HepG2 (cell line): ENCODE measurements around the gene HHIPL1. TPM values are rescaled to one million over a fixed set of nuclear protein-coding genes. Genes with fewer than 3 reads are reported as not detected.

ENCODE experiments used
- CHD4 ChIP-seq: fragments of 200-600 bp; sonication (generic); IDR thresholded peaks from 2 replicates; pipeline ENCODE4 v1.7.0; 2017; ENCODE audit warnings: mild to moderate bottlenecking, low read length, borderline replicate concordance
- DNMT1 ChIP-seq: sonication (generic); formaldehyde crosslinking; IDR thresholded peaks from 2 replicates; pipeline ENCODE4 v1.5.1; 2020; ENCODE audit warnings: mild to moderate bottlenecking, missing genetic modification reagents
- ESRRA ChIP-seq: sonication (generic); formaldehyde crosslinking; IDR thresholded peaks from 2 replicates; pipeline ENCODE4 v1.5.1; 2020; ENCODE audit warnings: mild to moderate bottlenecking, low read depth, missing genetic modification reagents
- FLYWCH1 ChIP-seq: sonication (generic); formaldehyde crosslinking; IDR thresholded peaks from 2 replicates; pipeline ENCODE4 v1.8.1; 2023; ENCODE audit warnings: mild to moderate bottlenecking, missing genetic modification reagents
- GPBP1L1 ChIP-seq: sonication (generic); formaldehyde crosslinking; IDR thresholded peaks from 2 replicates; pipeline ENCODE4 v1.5.0; 2020; ENCODE audit warnings: mild to moderate bottlenecking, missing genetic modification reagents
- MBNL3 ChIP-seq: fragments of 250-450 bp; sonication (Bioruptor Pico); conservative IDR thresholded peaks from 2 replicates; pipeline ENCODE4 v1.8.0; 2022; ENCODE audit warnings: mild to moderate bottlenecking, inconsistent platforms
- NFKB2 ChIP-seq: sonication (generic); formaldehyde crosslinking; IDR thresholded peaks from 2 replicates; pipeline ENCODE4 v1.4.0; 2020; ENCODE audit warnings: missing genetic modification reagents, borderline replicate concordance
- NR2F2 ChIP-seq: IDR thresholded peaks from 2 replicates; pipeline ENCODE4 v1.6.1; 2012; ENCODE audit warnings: low read depth, inconsistent platforms, borderline replicate concordance
- NRL ChIP-seq: sonication (generic); formaldehyde crosslinking; IDR thresholded peaks from 2 replicates; pipeline ENCODE4 v1.5.0; 2020; ENCODE audit warnings: missing genetic modification reagents, mild to moderate bottlenecking, moderate library complexity, borderline replicate concordance
- SRSF4 ChIP-seq: fragments of 200-400 bp; formaldehyde crosslinking; IDR thresholded peaks from one replicate; pipeline ENCODE4 v1.6.1; 2018; ENCODE audit warnings: mild to moderate bottlenecking, low read depth, low read length, moderate library complexity; ENCODE audit not compliant: poor library complexity, severe bottlenecking
- STAT6 ChIP-seq: sonication (generic); formaldehyde crosslinking; IDR thresholded peaks from 2 replicates; pipeline ENCODE4 v1.4.0; 2020; ENCODE audit warnings: missing genetic modification reagents, mild to moderate bottlenecking, borderline replicate concordance
- SYNCRIP ChIP-seq: fragments of 200-400 bp; formaldehyde crosslinking; IDR thresholded peaks from 2 replicates; pipeline ENCODE4 v1.6.1; 2018; ENCODE audit warnings: mild to moderate bottlenecking, low read depth, low read length; ENCODE audit not compliant: insufficient read depth
- XBP1 ChIP-seq: sonication (generic); formaldehyde crosslinking; IDR thresholded peaks from 2 replicates; pipeline ENCODE4 v1.5.0; 2020; ENCODE audit warnings: missing genetic modification reagents
- ZFAT ChIP-seq: sonication (generic); formaldehyde crosslinking; conservative IDR thresholded peaks from 2 replicates; pipeline ENCODE4 v1.8.1; 2023; ENCODE audit warnings: missing genetic modification reagents, inconsistent platforms
- ZFP1 ChIP-seq: IDR thresholded peaks from 2 replicates; pipeline ENCODE4 v1.6.1; 2016
- ZFP36 ChIP-seq: fragments of 150-350 bp; IDR thresholded peaks from 2 replicates; pipeline ENCODE4 v1.6.1; 2018; ENCODE audit warnings: borderline replicate concordance, low read length, low read depth; ENCODE audit not compliant: partially characterized antibody
- ZFP36L2 ChIP-seq: sonication (generic); formaldehyde crosslinking; IDR thresholded peaks from 2 replicates; pipeline ENCODE4 v1.4.0; 2020; ENCODE audit warnings: missing genetic modification reagents
- ZKSCAN1 ChIP-seq: fragments of 150-350 bp; IDR thresholded peaks from 2 replicates; pipeline ENCODE4 v1.6.1; 2014; ENCODE audit warnings: low read length
- ZNF256 ChIP-seq: sonication (generic); formaldehyde crosslinking; conservative IDR thresholded peaks from 2 replicates; pipeline ENCODE4 v1.4.0; 2020; ENCODE audit warnings: missing genetic modification reagents
- ZNF333 ChIP-seq: sonication (generic); formaldehyde crosslinking; IDR thresholded peaks from 2 replicates; pipeline ENCODE4 v1.4.0; 2020; ENCODE audit warnings: mild to moderate bottlenecking, missing genetic modification reagents, borderline replicate concordance
- ZNF362 ChIP-seq: sonication (generic); formaldehyde crosslinking; IDR thresholded peaks from 2 replicates; pipeline ENCODE4 v1.4.0; 2020; ENCODE audit warnings: missing genetic modification reagents, mild to moderate bottlenecking, borderline replicate concordance
- ZNF441 ChIP-seq: sonication (generic); formaldehyde crosslinking; IDR thresholded peaks from 2 replicates; pipeline ENCODE4 v1.7.0; 2021; ENCODE audit warnings: missing genetic modification reagents, borderline replicate concordance
- ZNF451 ChIP-seq: sonication (generic); formaldehyde crosslinking; IDR thresholded peaks from 2 replicates; pipeline ENCODE4 v1.5.0; 2020; ENCODE audit warnings: mild to moderate bottlenecking, missing genetic modification reagents
- ZNF639 ChIP-seq: conservative IDR thresholded peaks from 2 replicates; pipeline ENCODE4 v1.6.1; 2018; ENCODE audit warnings: missing genetic modification reagents
- polyA plus RNA-seq, 8 experiments: library from polyadenylated mRNA; depleted of rRNA in 3 of 8; stranded (reverse) in 7 of 8; unstranded in 1 of 8; fragments of >200 nt; fragmentation: Illumina TruSeq in 4 of 8; extraction: Trizol in 4 of 8; gene quantifications; 2 replicates each; pipeline versions ENCODE4 v1.2.1 to v1.2.3, GENCODE V29; 2011 to 2016; ENCODE audit warnings: low read depth in 4 of 8, missing spikeins in 1 of 8, mixed read lengths in 1 of 8; ENCODE audit not compliant: insufficient read depth in 1 of 8
- total RNA-seq, 5 experiments: library from RNA; depleted of rRNA; stranded (reverse); fragments of >200 nt; fragmentation: Illumina TruSeq; extraction: Trizol; gene quantifications; 2 replicates each; pipeline ENCODE4 v1.2.3, GENCODE V29; 2016; ENCODE audit warnings: low read depth in 1 of 5

HHIPL1 gene
- total and polyA plus RNA-seq, 2 of the 13 experiments (the other 11 are each of a cell fraction or from before 2014, with no cell fraction given) = not detected

GRCh38 chr14:99603471-99604277 is 41.3 kb upstream of the HHIPL1 start, which contains the start of gene CCDC85C (continued):
- TF ChIP-seq CHD4 = no peak
- TF ChIP-seq SYNCRIP = no peak
- no peak for TF ChIP-seq MBNL3 (CRISPR knock-in tag)
- no peak for TF ChIP-seq ZKSCAN1
- peak; percentile 45; the same call in 1 of the 2 replicates for TF ChIP-seq XBP1
- TF ChIP-seq ESRRA = peak; percentile 30; the same call in 1 of the 2 replicates
- no peak for TF ChIP-seq ZNF362 (CRISPR knock-in tag)
- TF ChIP-seq ZFP36L2 = no peak
- peak; percentile 91 for TF ChIP-seq ZNF441
- peak; percentile 68; the same call in 1 of the 2 replicates for TF ChIP-seq ZNF639 (CRISPR knock-in tag)
- TF ChIP-seq ZNF451 (CRISPR knock-in tag) = peak; percentile 99
- TF ChIP-seq NR2F2 = no peak
- peak; percentile 81; the same call in 1 of the 2 replicates for TF ChIP-seq ZNF333
- TF ChIP-seq GPBP1L1 (CRISPR knock-in tag) = no peak
- TF ChIP-seq ZFP1 = no peak
- TF ChIP-seq FLYWCH1 (CRISPR knock-in tag) = peak; percentile 93; the same call in 1 of the 2 replicates
- TF ChIP-seq DNMT1 = peak; percentile 78; the same call in 1 of the 2 replicates
- TF ChIP-seq SRSF4 = no peak
- TF ChIP-seq ZFAT (CRISPR knock-in tag) = peak; percentile 88
- TF ChIP-seq NRL (CRISPR knock-in tag) = peak; percentile 88; the same call in 1 of the 2 replicates
- no peak for TF ChIP-seq STAT6 (CRISPR knock-in tag)
- peak; percentile 98 for TF ChIP-seq NFKB2 (CRISPR knock-in tag)
- peak; percentile 95 for TF ChIP-seq ZNF256 (CRISPR knock-in tag)
- TF ChIP-seq ZFP36 = no peak
